B cell (primary cell): ENCODE data around the gene TOR1AIP1. TPM values are rescaled to one million over a fixed set of nuclear protein-coding genes. Genes with fewer than 3 reads are reported as not detected.

ENCODE experiments used
- ATAC-seq: fragments of 200-7000 bp; cut with Tn5 transposase; one replicate; pipeline ENCODE4 v1.10.0; 2021; ENCODE audit warnings: low read depth, mild to moderate bottlenecking, moderate number of reproducible peaks, moderate library complexity
- CTCF ChIA-PET: fragments of 350-600 bp; sonication (Branson Sonifier 250); formaldehyde crosslinking; loops from one replicate; lab custom pipeline; 2021; ENCODE audit warnings: antibody characterized with exemption, inconsistent platforms; lab: Charles Lee
- POLR2A ChIA-PET: fragments of 350-600 bp; sonication (Branson Sonifier 250); formaldehyde crosslinking; loops from one replicate; lab custom pipeline; 2021; ENCODE audit warnings: antibody characterized with exemption; lab: Charles Lee
- DNase-seq: peaks from one replicate; pipeline ENCODE4 v3.0.0; 2013
- H2AFZ ChIP-seq: 2 replicates; pipeline ENCODE4 v1.6.1; 2012; ENCODE audit warnings: mild to moderate bottlenecking, low read depth, low read length; ENCODE audit not compliant: insufficient read depth, poor library complexity, severe bottlenecking
- H3K27ac ChIP-seq, 2 donors: 1 replicate in 1 of 2; 2 replicates in 1 of 2; pipeline ENCODE4 v1.5.1; 2012 to 2013; ENCODE audit warnings: low read length in 2 of 2, mild to moderate bottlenecking in 2 of 2, moderate library complexity in 1 of 2
- H3K27me3 ChIP-seq, 4 experiments: fragments of 200-600 bp in 1 of 4; sonication (generic) in 1 of 4; replicated peaks in 1 of 4; 1 replicate in 2 of 4; 2 replicates in 2 of 4; pipeline versions ENCODE4 v1.6.1 to v1.7.0; 2013 to 2016; ENCODE audit warnings: low read length in 3 of 4, mild to moderate bottlenecking in 2 of 4, mixed read lengths in 1 of 4, moderate library complexity in 1 of 4; ENCODE audit not compliant: insufficient read depth in 4 of 4, control insufficient read depth in 3 of 4; ENCODE audit errors: control extremely low read depth in 1 of 4
- H3K36me3 ChIP-seq, 2 experiments: replicated peaks in 1 of 2; 1 replicate in 1 of 2; 2 replicates in 1 of 2; pipeline versions ENCODE4 v1.6.1 to v1.7.1; 2013; ENCODE audit warnings: low read length in 1 of 2; ENCODE audit not compliant: insufficient read depth in 2 of 2, control insufficient read depth in 1 of 2; ENCODE audit errors: control extremely low read depth in 1 of 2, extremely low read depth in 1 of 2
- H3K4me1 ChIP-seq, 2 donors: fragments of 200-600 bp in 1 of 2; sonication (generic) in 1 of 2; 1 replicate in 1 of 2; 2 replicates in 1 of 2; pipeline versions ENCODE4 v1.5.1 to v1.6.1; 2013 to 2017; ENCODE audit warnings: low read length in 2 of 2; ENCODE audit not compliant: control insufficient read depth in 2 of 2, insufficient read depth in 2 of 2
- H3K4me2 ChIP-seq: replicated peaks from 2 replicates; pipeline ENCODE3; 2012; ENCODE audit warnings: mild to moderate bottlenecking, low read depth, low read length; ENCODE audit not compliant: poor library complexity, severe bottlenecking
- H3K4me3 ChIP-seq, 5 experiments: fragments of 200-600 bp in 1 of 5; sonication (generic) in 1 of 5; 1 replicate in 3 of 5; 2 replicates in 2 of 5; pipeline versions ENCODE4 v1.5.1 to v1.7.0; 2011 to 2016; ENCODE audit warnings: low read length in 4 of 5, mild to moderate bottlenecking in 4 of 5, low read depth in 2 of 5, control low read depth in 1 of 5, moderate library complexity in 1 of 5; ENCODE audit not compliant: insufficient read depth in 1 of 5; ENCODE audit errors: control extremely low read depth in 1 of 5, extremely low read depth in 1 of 5
- H3K79me2 ChIP-seq: fragments of 200-600 bp; sonication (generic); one replicate; pipeline ENCODE4 v1.6.0; 2016; ENCODE audit warnings: low read length; ENCODE audit not compliant: control insufficient read depth, insufficient read depth
- H3K9ac ChIP-seq: fragments of 200-600 bp; sonication (generic); 2 replicates; pipeline ENCODE4 v1.6.1; 2017; ENCODE audit warnings: mild to moderate bottlenecking, low read length, moderate library complexity
- H3K9me3 ChIP-seq, 3 donors: one replicate each; pipeline versions ENCODE4 v1.6.1 to v1.7.1; 2013; ENCODE audit warnings: low read length in 2 of 3; ENCODE audit not compliant: control insufficient read depth in 2 of 3, insufficient read depth in 1 of 3; ENCODE audit errors: control extremely low read depth in 1 of 3
- H4K20me1 ChIP-seq: 2 replicates; pipeline ENCODE4 v1.6.0; 2012; ENCODE audit warnings: mild to moderate bottlenecking, low read length; ENCODE audit not compliant: insufficient read depth, control insufficient read depth, poor library complexity, severe bottlenecking
- H3K27ac Mint-ChIP-seq: one replicate; pipeline ENCODE4 v1.8.0; 2021; ENCODE audit warnings: mixed read lengths
- H3K27me3 Mint-ChIP-seq: one replicate; pipeline ENCODE4 v1.8.0; 2021; ENCODE audit warnings: mixed read lengths
- H3K4me1 Mint-ChIP-seq: one replicate; pipeline ENCODE4 v1.8.0; 2021; ENCODE audit warnings: mixed read lengths
- H3K4me3 Mint-ChIP-seq: one replicate; pipeline ENCODE4 v1.8.0; 2021; ENCODE audit warnings: mixed read lengths
- H3K9me3 Mint-ChIP-seq: one replicate; pipeline ENCODE4 v1.8.0; 2022; ENCODE audit warnings: mixed read lengths; ENCODE audit not compliant: insufficient read depth
- CTCF ChIP-seq: fragments of 200-600 bp; IDR thresholded peaks from one replicate; pipeline ENCODE4 v1.8.0; 2022; ENCODE audit warnings: antibody characterized with exemption, mild to moderate bottlenecking
- EZH2 ChIP-seq: IDR thresholded peaks from 2 replicates; pipeline ENCODE4 v1.6.1; 2012; ENCODE audit warnings: borderline replicate concordance, low read depth, mild to moderate bottlenecking, moderate library complexity, low read length; ENCODE audit not compliant: insufficient read depth, poor library complexity, severe bottlenecking
- WGBS: methylation state at CpG from one replicate; pipeline ENCODE4 v1.1.5; 2013; ENCODE audit warnings: missing lambda C conversion rate; ENCODE audit not compliant: insufficient coverage; 5-methylcytosine and 5-hydroxymethylcytosine counted together
- intact Hi-C: fragments of 100-400 bp; cut with micrococcal nuclease; formaldehyde crosslinking; loops from one replicate; pipeline ENCODE4 v1.10.0; 2022
- polyA plus RNA-seq: library from polyadenylated mRNA; depleted of rRNA; stranded (reverse); fragments of >200 nt; gene quantifications from 2 replicates; pipeline ENCODE4 v1.2.3, GENCODE V29; 2012
- total RNA-seq, 2 donors: library from RNA; stranded (reverse); fragments of 120-200 nt in 1 of 2; gene quantifications; 1 replicate in 1 of 2; 2 replicates in 1 of 2; pipeline versions ENCODE4 v1.2.3 to v1.2.4, GENCODE V29; 2013 to 2022

TOR1AIP1 gene
- total and polyA plus RNA-seq, 2 donors (not counting 1 experiment from before 2014, with no cell fraction given): 43.3 to 98.1 TPM

GRCh38 chr1:179840107-179840506 lies 42.0 kb upstream of the TOR1AIP1 start:
- Histone ChIP-seq H3K4me2 (no peak overlapping the region), H3K4me1 (no peaks in the 10 kb centered on the region), H3K27me3 (no peaks in the 10 kb centered on the region), H3K9ac (no peak overlapping the region), H3K4me3 (no peak overlapping the region), H3K79me2 (no peaks in the 10 kb centered on the region), H3K27ac (no peak overlapping the region), H2AFZ (no peak overlapping the region), H3K36me3 (peaks cover 0 to 8% of the 10 kb centered on the region in 2 experiments), H4K20me1 (no peaks in the 10 kb centered on the region), H3K9me3 (peaks cover 0 to 8% (median 0%) of the 10 kb centered on the region in 3 donors)
- DNase-seq: no peak
- POLR2A ChIA-PET: no interaction called here
- TF ChIP-seq CTCF: no peak
- TF ChIP-seq EZH2: no peak
- no peak for ATAC-seq
- H3K9me3 Mint-ChIP-seq: no peaks in the 10 kb centered on the region
- CTCF ChIA-PET: interaction anchor here (1.6 to 2.0 kb wide), 2 partner anchors 30 kb away, joined by 4 to 6 read pairs; no protein-coding TSS in a partner anchor
- no peak overlapping the region for H3K27ac Mint-ChIP-seq
- H3K27me3 Mint-ChIP-seq: no peaks in the 10 kb centered on the region
- H3K4me1 Mint-ChIP-seq: no peaks in the 10 kb centered on the region
- H3K4me3 Mint-ChIP-seq: no peak overlapping the region
- intact Hi-C loops: no loop called here
- 92% methylated on average over 2 of the region's 3 CpGs for WGBS

GRCh38 chr1:179848233-179848632 lies 33.9 kb upstream of the TOR1AIP1 start:
- no CpG with 5 or more reads among the region's 3 CpGs for WGBS
- peaks cover 16 to 68% of the 10 kb centered on the region in 2 experiments for H3K36me3 ChIP-seq

More at GRCh38 chr1:179848233-179848632, 33.9 kb upstream of the TOR1AIP1 start:
- Histone ChIP-seq H3K4me2 (no peak overlapping the region), H3K9ac (no peak overlapping the region), H3K27ac (no peak overlapping the region), H3K9me3 (no peaks in the 10 kb centered on the region), H3K4me3 (no peak overlapping the region), H3K79me2 (no peaks in the 10 kb centered on the region), H2AFZ (no peak overlapping the region), H4K20me1 (no peaks in the 10 kb centered on the region), H3K27me3 (no peaks in the 10 kb centered on the region), H3K4me1 (no peaks in the 10 kb centered on the region)
- TF ChIP-seq EZH2: no peak
- no peak for TF ChIP-seq CTCF
- POLR2A ChIA-PET: no interaction called here
- intact Hi-C loops: no loop called here
- Mint-ChIP-seq H3K27me3 (no peaks in the 10 kb centered on the region), H3K4me1 (no peaks in the 10 kb centered on the region), H3K27ac (no peak overlapping the region), H3K9me3 (no peaks in the 10 kb centered on the region), H3K4me3 (no peak overlapping the region)
- CTCF ChIA-PET: no interaction called here
- DNase-seq (no peak), ATAC-seq (no peak)
